Panc1 (cell line): ENCODE data around the gene TMEM205.

Experiments
- TF ChIP-seq, protein P1 (sequence below): fragments of 450-650 bp; IDR thresholded peaks from 2 replicates; pipeline ENCODE4 v1.5.1; 2017; ENCODE audit warnings: mild to moderate bottlenecking
- TF ChIP-seq, protein P2 (sequence below), 2 experiments: IDR thresholded peaks; 2 replicates each; pipeline ENCODE4 v1.6.1; 2011 to 2012; ENCODE audit warnings: low read depth in 2 of 2, control low read depth in 1 of 2, low read length in 1 of 2, mild to moderate bottlenecking in 1 of 2, moderate library complexity in 1 of 2; ENCODE audit not compliant: insufficient read depth in 1 of 2

DNA sequence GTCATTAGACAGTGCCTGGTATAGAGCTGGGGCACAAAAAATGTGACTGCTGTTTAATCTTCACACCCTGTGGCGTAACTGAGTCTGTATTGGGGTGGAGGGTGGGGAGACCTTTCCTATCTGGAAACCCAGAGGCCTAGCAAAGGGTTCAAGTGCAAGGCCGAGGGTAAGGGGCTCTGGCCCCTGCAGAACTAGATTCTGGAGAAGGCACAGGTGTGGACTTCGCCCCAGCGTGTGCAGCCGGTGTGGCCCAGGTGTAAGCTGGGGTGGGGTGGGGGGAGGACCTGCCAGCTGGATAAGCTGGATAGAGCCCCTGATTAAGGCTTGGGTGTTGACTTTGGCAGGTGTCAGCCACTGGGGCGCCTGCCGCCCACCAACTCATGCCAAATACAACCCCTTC lies 7.9 kb downstream of the TMEM205 start:
- TF ChIP-seq, protein P1, sequence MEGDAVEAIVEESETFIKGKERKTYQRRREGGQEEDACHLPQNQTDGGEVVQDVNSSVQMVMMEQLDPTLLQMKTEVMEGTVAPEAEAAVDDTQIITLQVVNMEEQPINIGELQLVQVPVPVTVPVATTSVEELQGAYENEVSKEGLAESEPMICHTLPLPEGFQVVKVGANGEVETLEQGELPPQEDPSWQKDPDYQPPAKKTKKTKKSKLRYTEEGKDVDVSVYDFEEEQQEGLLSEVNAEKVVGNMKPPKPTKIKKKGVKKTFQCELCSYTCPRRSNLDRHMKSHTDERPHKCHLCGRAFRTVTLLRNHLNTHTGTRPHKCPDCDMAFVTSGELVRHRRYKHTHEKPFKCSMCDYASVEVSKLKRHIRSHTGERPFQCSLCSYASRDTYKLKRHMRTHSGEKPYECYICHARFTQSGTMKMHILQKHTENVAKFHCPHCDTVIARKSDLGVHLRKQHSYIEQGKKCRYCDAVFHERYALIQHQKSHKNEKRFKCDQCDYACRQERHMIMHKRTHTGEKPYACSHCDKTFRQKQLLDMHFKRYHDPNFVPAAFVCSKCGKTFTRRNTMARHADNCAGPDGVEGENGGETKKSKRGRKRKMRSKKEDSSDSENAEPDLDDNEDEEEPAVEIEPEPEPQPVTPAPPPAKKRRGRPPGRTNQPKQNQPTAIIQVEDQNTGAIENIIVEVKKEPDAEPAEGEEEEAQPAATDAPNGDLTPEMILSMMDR: no peak
- TF ChIP-seq, protein P2, sequence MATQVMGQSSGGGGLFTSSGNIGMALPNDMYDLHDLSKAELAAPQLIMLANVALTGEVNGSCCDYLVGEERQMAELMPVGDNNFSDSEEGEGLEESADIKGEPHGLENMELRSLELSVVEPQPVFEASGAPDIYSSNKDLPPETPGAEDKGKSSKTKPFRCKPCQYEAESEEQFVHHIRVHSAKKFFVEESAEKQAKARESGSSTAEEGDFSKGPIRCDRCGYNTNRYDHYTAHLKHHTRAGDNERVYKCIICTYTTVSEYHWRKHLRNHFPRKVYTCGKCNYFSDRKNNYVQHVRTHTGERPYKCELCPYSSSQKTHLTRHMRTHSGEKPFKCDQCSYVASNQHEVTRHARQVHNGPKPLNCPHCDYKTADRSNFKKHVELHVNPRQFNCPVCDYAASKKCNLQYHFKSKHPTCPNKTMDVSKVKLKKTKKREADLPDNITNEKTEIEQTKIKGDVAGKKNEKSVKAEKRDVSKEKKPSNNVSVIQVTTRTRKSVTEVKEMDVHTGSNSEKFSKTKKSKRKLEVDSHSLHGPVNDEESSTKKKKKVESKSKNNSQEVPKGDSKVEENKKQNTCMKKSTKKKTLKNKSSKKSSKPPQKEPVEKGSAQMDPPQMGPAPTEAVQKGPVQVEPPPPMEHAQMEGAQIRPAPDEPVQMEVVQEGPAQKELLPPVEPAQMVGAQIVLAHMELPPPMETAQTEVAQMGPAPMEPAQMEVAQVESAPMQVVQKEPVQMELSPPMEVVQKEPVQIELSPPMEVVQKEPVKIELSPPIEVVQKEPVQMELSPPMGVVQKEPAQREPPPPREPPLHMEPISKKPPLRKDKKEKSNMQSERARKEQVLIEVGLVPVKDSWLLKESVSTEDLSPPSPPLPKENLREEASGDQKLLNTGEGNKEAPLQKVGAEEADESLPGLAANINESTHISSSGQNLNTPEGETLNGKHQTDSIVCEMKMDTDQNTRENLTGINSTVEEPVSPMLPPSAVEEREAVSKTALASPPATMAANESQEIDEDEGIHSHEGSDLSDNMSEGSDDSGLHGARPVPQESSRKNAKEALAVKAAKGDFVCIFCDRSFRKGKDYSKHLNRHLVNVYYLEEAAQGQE (IDR thresholded peaks at IDR 0.05; ENCODE audit: insufficient read depth in 1 of 2, low read depth in 2 of 2, low read length in 1 of 2): no peak
